Mammary epithelial cell (primary cell): ENCODE results near the gene WASF2.

Experiments used
- CTCF ChIP-seq, 2 donors: IDR thresholded peaks in 1 of 2; conservative IDR thresholded peaks in 1 of 2; 2 replicates each; pipeline ENCODE4 v1.5.1; 2011 to 2012; ENCODE audit warnings: inconsistent platforms in 2 of 2, low read length in 2 of 2, mild to moderate bottlenecking in 2 of 2, control low read depth in 1 of 2, low read depth in 1 of 2; ENCODE audit not compliant: insufficient read depth in 1 of 2; ENCODE audit errors: extremely low read depth in 1 of 2
- EZH2 ChIP-seq: IDR thresholded peaks from 2 replicates; pipeline ENCODE4 v1.6.1; 2012; ENCODE audit warnings: low read length, inconsistent platforms, borderline replicate concordance

GRCh38 chr1:27403065-27403726 lies 86.8 kb downstream of the WASF2 start:
- TF ChIP-seq CTCF (conservative IDR thresholded peaks at IDR 0.05 in 1 of 2, IDR thresholded peaks at IDR 0.05 in 1 of 2; ENCODE audit: extremely low read depth in 1 of 2, insufficient read depth in 1 of 2, low read depth in 1 of 2, low read length in 2 of 2) (peak; percentile 22 to 26), EZH2 (no peak)
